ENCODE data around the gene ERC2.

The ERC2 gene

GRCh38 chr3:55728461-55729100 lies 739.7 kb downstream of the ERC2 start:
- TF ChIP-seq EZH2phosphoT487 (conservative IDR thresholded peaks at IDR 0.05; ENCODE audit: low read length) (no peak), CTCF (IDR thresholded peaks at IDR 0.05; ENCODE audit: insufficient read depth, low read length, poor library complexity, severe bottlenecking) (no peak)
- H3K9ac ChIP-seq (ENCODE audit: low read length): no peak overlapping the region
- H3K27ac ChIP-seq (ENCODE audit: low read depth, low read length): no peak overlapping the region
- H3K9me3 ChIP-seq (ENCODE audit: insufficient read depth, low read length): no peaks in the 10 kb centered on the region
- no peaks in the 10 kb centered on the region for H3K27me3 ChIP-seq (ENCODE audit: low read length)
- no peaks in the 10 kb centered on the region for H3K79me2 ChIP-seq (ENCODE audit: insufficient read depth, low read length)
- no peaks in the 10 kb centered on the region for H3K36me3 ChIP-seq (ENCODE audit: low read length)
- no peak overlapping the region for H2AFZ ChIP-seq (ENCODE audit: low read depth, low read length, severe bottlenecking)
- no peaks in the 10 kb centered on the region for H3K9me2 ChIP-seq (replicated peaks; ENCODE audit: insufficient read depth, low read length)
- no peak overlapping the region for H3K4me3 ChIP-seq (ENCODE audit: insufficient read depth, low read length, poor library complexity, severe bottlenecking)
- H3F3A ChIP-seq (ENCODE audit: insufficient read depth): no peaks in the 10 kb centered on the region
- H3K4me2 ChIP-seq (ENCODE audit: low read depth, low read length, poor library complexity, severe bottlenecking): no peak overlapping the region
- H4K20me1 ChIP-seq (ENCODE audit: low read depth, low read length): no peaks in the 10 kb centered on the region

GRCh38 chr3:55726501-55726775 lies 741.8 kb downstream of the ERC2 start:
- H3K27me3 ChIP-seq (ENCODE audit: low read length): no peaks in the 10 kb centered on the region
- H3K9me3 ChIP-seq (ENCODE audit: insufficient read depth, low read length): no peaks in the 10 kb centered on the region
- H3K36me3 ChIP-seq (ENCODE audit: low read length): no peaks in the 10 kb centered on the region
- TF ChIP-seq CTCF (IDR thresholded peaks at IDR 0.05; ENCODE audit: insufficient read depth, low read length, poor library complexity, severe bottlenecking): no peak
- no peak for TF ChIP-seq EZH2phosphoT487 (conservative IDR thresholded peaks at IDR 0.05; ENCODE audit: low read length)
- no peaks in the 10 kb centered on the region for H3F3A ChIP-seq (ENCODE audit: insufficient read depth)
- H4K20me1 ChIP-seq (ENCODE audit: low read depth, low read length): no peaks in the 10 kb centered on the region
- H2AFZ ChIP-seq (ENCODE audit: low read depth, low read length, severe bottlenecking): no peak overlapping the region
- no peak overlapping the region for H3K4me3 ChIP-seq (ENCODE audit: insufficient read depth, low read length, poor library complexity, severe bottlenecking)
- H3K27ac ChIP-seq (ENCODE audit: low read depth, low read length): no peak overlapping the region
- no peaks in the 10 kb centered on the region for H3K79me2 ChIP-seq (ENCODE audit: insufficient read depth, low read length)
- H3K9ac ChIP-seq (ENCODE audit: low read length): no peak overlapping the region
- no peak overlapping the region for H3K4me2 ChIP-seq (ENCODE audit: low read depth, low read length, poor library complexity, severe bottlenecking)
- no peaks in the 10 kb centered on the region for H3K9me2 ChIP-seq (replicated peaks; ENCODE audit: insufficient read depth, low read length)

- H3K9ac ChIP-seq (ENCODE audit: low read length): no peak overlapping the region
- no peaks in the 10 kb centered on the region for H3F3A ChIP-seq (ENCODE audit: insufficient read depth)
- no peaks in the 10 kb centered on the region for H3K9me3 ChIP-seq (ENCODE audit: insufficient read depth, low read length)
- no peak overlapping the region for H3K4me2 ChIP-seq (ENCODE audit: low read depth, low read length, poor library complexity, severe bottlenecking)
- H3K36me3 ChIP-seq (ENCODE audit: low read length): no peaks in the 10 kb centered on the region
- no peaks in the 10 kb centered on the region for H3K79me2 ChIP-seq (ENCODE audit: insufficient read depth, low read length)
- peak overlapping the region; percentile 24 for H3K27ac ChIP-seq (ENCODE audit: low read depth, low read length)
- H3K27me3 ChIP-seq (ENCODE audit: low read length): no peaks in the 10 kb centered on the region
- H3K4me3 ChIP-seq (ENCODE audit: insufficient read depth, low read length, poor library complexity, severe bottlenecking): no peak overlapping the region
- H4K20me1 ChIP-seq (ENCODE audit: low read depth, low read length): no peaks in the 10 kb centered on the region
- H2AFZ ChIP-seq (ENCODE audit: low read depth, low read length, severe bottlenecking): no peak overlapping the region
- TF ChIP-seq CTCF (IDR thresholded peaks at IDR 0.05; ENCODE audit: insufficient read depth, low read length, poor library complexity, severe bottlenecking): no peak
- TF ChIP-seq EZH2phosphoT487 (conservative IDR thresholded peaks at IDR 0.05; ENCODE audit: low read length): no peak
- H3K9me2 ChIP-seq (replicated peaks; ENCODE audit: insufficient read depth, low read length): no peaks in the 10 kb centered on the region
Measured at GRCh38 chr3:55725681-55726500, 742.4 kb downstream of the ERC2 start.

Measured in SU-DHL-6 (cell line).